SW480 (cell line): ENCODE measurements around the gene STPG4.
"Not testable (repeated sequence)": the region's sequence is repeated elsewhere in the genome, so short reads cannot be mapped to it uniquely, and the experiment has no call there.

Experiments used
- DNase-seq: peaks from one replicate; pipeline ENCODE4 v3.0.0-alpha.2; 2016; ENCODE audit warnings: low spot score

The STPG4 gene

GRCh38 chr2:47127862-47128543 is 27.1 kb downstream of the STPG4 start:
- DNase-seq: no peak

GRCh38 chr2:47126783-47127182 is 28.3 kb downstream of the STPG4 start:
- DNase-seq: no peak

GRCh38 chr2:47124740-47125139 is 30.4 kb downstream of the STPG4 start:
- not testable (repeated sequence) for DNase-seq

- not testable (repeated sequence) for DNase-seq
These were observed 34.7 kb downstream of the STPG4 start for GRCh38 chr2:47120424-47120823.

GRCh38 chr2:47119001-47119400 is 36.1 kb downstream of the STPG4 start:
- peak; percentile 49 for DNase-seq

- DNase-seq: peak; percentile 18
These were observed 36.5 kb downstream of the STPG4 start for GRCh38 chr2:47118581-47118980.

- DNase-seq: no peak
These were observed 42.3 kb downstream of the STPG4 start for GRCh38 chr2:47112665-47113435.

GRCh38 chr2:47109680-47110079 is 45.4 kb downstream of the STPG4 start:
- no peak for DNase-seq

- DNase-seq: no peak
These were observed 46.1 kb downstream of the STPG4 start for GRCh38 chr2:47109007-47109375.

GRCh38 chr2:47108267-47109006 is 46.7 kb downstream of the STPG4 start:
- DNase-seq: peak; percentile 90

- not testable (repeated sequence) for DNase-seq
These were observed 47.9 kb downstream of the STPG4 start for GRCh38 chr2:47107201-47107600.

- not testable (repeated sequence) for DNase-seq
These were observed 48.9 kb downstream of the STPG4 start for GRCh38 chr2:47106231-47106630.

- DNase-seq: not testable (repeated sequence)
These were observed 55.4 kb downstream of the STPG4 start for GRCh38 chr2:47099712-47100111.

GRCh38 chr2:47098953-47099352 is 56.2 kb downstream of the STPG4 start:
- no peak for DNase-seq

GRCh38 chr2:47097563-47097962 is 57.5 kb downstream of the STPG4 start:
- DNase-seq: no peak

GRCh38 chr2:47096451-47096850 is 58.7 kb downstream of the STPG4 start:
- no peak for DNase-seq

- DNase-seq: no peak
These were observed 59.6 kb downstream of the STPG4 start for GRCh38 chr2:47095349-47096020.

- no peak for DNase-seq
These were observed 60.5 kb downstream of the STPG4 start for GRCh38 chr2:47094511-47095142.

GRCh38 chr2:47093626-47094025 is 61.5 kb downstream of the STPG4 start:
- DNase-seq: no peak

GRCh38 chr2:47092465-47092864 is 62.6 kb downstream of the STPG4 start:
- DNase-seq: no peak

GRCh38 chr2:47091118-47091517 is 64.0 kb downstream of the STPG4 start:
- peak; percentile 39 for DNase-seq

GRCh38 chr2:47089083-47089464 is 66.0 kb downstream of the STPG4 start:
- DNase-seq: peak; percentile 84
